Large intestine (tissue), 3 donors: Measurements from ENCODE around the gene TRIM31. TPM values are rescaled to one million over a fixed set of nuclear protein-coding genes. Genes with fewer than 3 reads are reported as not detected.
A peak's percentile ranks its signal among the peaks of the same experiment; 100 is the strongest.
"Not testable (repeated sequence)": the region's sequence is repeated elsewhere in the genome, so short reads cannot be mapped to it uniquely, and the experiment has no call there.

ENCODE experiments used
- DNase-seq, 2 donors: peaks; one replicate each; pipeline versions ENCODE4 v3.0.0 to v3.0.0-alpha.2; 2013
- H3K27ac ChIP-seq: one replicate; pipeline ENCODE4 v1.5.1; 2013; ENCODE audit warnings: low read length
- H3K27me3 ChIP-seq: 2 replicates; pipeline ENCODE4 v1.6.1; 2013; ENCODE audit warnings: low read length; ENCODE audit not compliant: control insufficient read depth, insufficient read depth
- H3K36me3 ChIP-seq: 2 replicates; pipeline ENCODE4 v1.6.1; 2013; ENCODE audit warnings: low read length; ENCODE audit not compliant: control insufficient read depth, insufficient read depth
- H3K4me1 ChIP-seq: one replicate; pipeline ENCODE4 v1.6.1; 2013; ENCODE audit warnings: low read length; ENCODE audit not compliant: control insufficient read depth, insufficient read depth
- H3K4me3 ChIP-seq: one replicate; pipeline ENCODE4 v1.5.1; 2013; ENCODE audit warnings: low read length
- H3K9me3 ChIP-seq: one replicate; pipeline ENCODE4 v1.6.1; 2013; ENCODE audit warnings: mild to moderate bottlenecking, low read depth, low read length, moderate library complexity; ENCODE audit not compliant: control insufficient read depth
- WGBS: methylation state at CpG from one replicate; pipeline ENCODE4 v1.1.5; 2013; ENCODE audit warnings: low lambda C conversion rate; ENCODE audit not compliant: insufficient coverage; 5-methylcytosine and 5-hydroxymethylcytosine counted together
- polyA plus RNA-seq: library from polyadenylated mRNA; unstranded; fragments of 120-200 nt; gene quantifications from one replicate; pipeline ENCODE4 v1.2.1, GENCODE V29; 2013

Gene TRIM31
- polyA plus RNA-seq, 1 donor: 5.7 TPM

DNA sequence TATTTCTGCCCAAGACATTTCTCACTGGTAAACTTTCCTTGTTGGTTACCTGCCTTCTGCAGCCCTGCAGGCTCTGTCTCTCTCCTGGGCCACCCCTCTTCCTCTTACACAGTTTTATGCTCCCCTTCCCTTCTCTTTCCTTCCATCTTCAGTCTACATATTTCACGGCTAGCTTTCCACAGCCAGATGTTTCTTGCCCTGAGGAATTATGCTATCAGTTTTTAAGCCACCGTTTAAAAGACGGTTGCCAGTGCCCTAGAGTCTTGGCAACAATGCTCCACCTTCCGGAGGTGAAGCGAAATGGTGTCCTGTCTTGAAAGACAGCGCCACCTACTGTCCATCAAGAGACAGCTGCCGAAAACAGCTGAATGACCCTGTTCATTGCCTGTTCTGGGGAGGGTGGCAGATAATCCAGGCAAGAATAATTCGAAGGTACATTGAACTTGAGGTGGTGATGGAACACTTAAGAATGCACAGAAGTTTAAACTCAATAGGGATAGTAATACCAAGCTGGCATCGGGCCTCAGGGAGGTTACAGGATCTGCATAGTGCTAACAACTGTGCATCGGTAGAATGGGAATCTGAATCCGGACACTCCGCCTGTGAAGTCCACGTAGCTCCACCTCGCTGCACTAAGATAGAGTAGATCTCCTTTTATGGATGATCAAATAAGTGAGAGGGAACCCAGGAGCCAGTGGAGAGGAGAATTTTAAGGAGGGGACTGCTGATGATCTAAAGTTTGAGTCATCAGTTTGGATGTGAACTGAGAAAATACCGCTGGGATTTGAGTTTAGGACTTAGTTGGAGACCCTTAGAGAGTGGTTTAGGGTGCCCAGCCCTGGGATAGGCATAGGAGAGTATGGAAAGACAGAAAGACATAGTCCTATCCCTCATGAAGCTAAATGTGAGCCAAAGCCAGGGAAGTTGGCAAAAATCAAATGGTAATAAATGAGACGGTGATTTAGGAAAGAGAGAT lies 18.3 kb upstream of the TRIM31 start:
- 100% methylated on average over 1 of the region's 16 CpGs for WGBS
- Histone ChIP-seq H3K9me3 (no peaks in the 10 kb centered on the region), H3K36me3 (no peaks in the 10 kb centered on the region), H3K4me1 (peaks cover 39% of the 10 kb centered on the region), H3K4me3 (no peak overlapping the region), H3K27ac (peak overlapping the region; percentile 54), H3K27me3 (peaks cover 14% of the 10 kb centered on the region)
- peak; percentile 81 to 86 for DNase-seq

DNA sequence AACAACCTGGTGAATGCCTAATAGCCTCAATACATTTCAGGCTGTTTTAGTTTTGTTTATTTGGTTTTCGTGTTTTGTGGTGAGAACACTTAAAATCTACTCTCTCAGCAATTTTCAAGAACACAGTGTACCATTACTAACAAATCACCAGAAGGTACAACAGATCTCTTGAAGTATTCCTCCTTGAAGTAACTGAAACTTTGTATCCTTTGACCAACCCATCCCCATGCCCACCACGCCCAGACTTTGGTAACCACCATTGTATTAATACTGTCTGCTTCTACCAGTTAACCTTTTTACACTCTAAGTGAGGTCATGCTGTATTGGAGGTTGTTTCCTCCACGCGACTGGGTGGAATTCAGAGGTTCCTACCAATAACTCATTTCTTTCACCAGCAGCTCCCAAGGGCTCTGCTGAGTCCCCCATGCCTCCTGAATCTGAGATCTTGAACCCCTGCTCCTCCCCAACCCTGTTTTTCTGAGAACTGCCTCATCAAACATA lies 17.3 kb upstream of the TRIM31 start:
- no CpG with 5 or more reads among the region's 4 CpGs for WGBS
- peaks cover 14% of the 10 kb centered on the region for H3K27me3 ChIP-seq
- H3K27ac ChIP-seq: peak overlapping the region; percentile 52
- no peaks in the 10 kb centered on the region for H3K9me3 ChIP-seq
- H3K36me3 ChIP-seq: no peaks in the 10 kb centered on the region
- H3K4me1 ChIP-seq: peaks cover 32% of the 10 kb centered on the region
- no peak for DNase-seq
- H3K4me3 ChIP-seq: no peak overlapping the region

DNA sequence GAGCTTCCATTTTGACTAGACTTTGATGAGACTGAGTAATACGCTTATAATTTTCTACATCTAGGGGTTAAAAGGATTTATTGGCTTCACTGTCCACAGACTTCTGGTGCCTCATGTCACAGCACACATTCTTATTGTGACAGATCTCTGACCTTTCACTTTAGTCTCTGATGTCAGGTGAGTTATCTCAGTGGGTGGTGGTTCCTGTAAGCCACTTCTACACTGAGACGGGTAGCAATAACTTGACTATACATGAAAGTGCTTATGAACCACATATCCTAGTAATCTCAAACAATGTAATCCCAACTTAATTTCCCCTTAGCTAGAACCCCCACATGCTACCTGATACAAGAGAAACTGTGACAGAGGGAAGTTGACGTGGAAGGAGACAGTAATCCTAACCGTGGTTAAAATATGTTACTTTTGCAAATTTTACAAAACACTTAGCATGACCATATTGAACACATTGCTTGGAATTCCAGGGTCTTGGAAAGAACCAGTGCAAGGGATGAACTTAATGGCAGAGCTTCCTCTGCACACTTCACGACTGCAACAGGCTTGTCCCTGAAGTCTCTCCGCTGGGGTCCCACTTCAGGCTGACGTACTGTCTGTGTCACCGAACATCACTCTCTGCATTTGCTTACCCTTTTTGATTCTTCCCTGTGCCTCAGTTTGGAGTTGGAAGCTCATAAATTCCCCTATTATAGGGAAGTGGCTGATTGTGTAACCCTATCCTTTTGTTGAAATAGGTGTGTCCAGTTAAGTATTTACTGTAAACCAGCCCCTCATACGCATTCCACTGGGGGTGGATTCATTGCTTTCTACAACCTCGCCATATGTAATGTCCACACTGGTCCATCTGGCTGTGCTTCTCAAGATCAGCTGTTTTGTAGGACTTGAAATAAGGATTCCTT lies 16.6 kb upstream of the TRIM31 start:
- DNase-seq: peak in 1 of 2 donors; percentile 76
- Histone ChIP-seq H3K27me3 (peaks cover 14% of the 10 kb centered on the region), H3K4me1 (peaks cover 28% of the 10 kb centered on the region), H3K4me3 (no peak overlapping the region), H3K36me3 (no peaks in the 10 kb centered on the region), H3K27ac (peak overlapping the region; percentile 52), H3K9me3 (no peaks in the 10 kb centered on the region)
- WGBS: 74% methylated on average over 3 of the region's 10 CpGs

DNA sequence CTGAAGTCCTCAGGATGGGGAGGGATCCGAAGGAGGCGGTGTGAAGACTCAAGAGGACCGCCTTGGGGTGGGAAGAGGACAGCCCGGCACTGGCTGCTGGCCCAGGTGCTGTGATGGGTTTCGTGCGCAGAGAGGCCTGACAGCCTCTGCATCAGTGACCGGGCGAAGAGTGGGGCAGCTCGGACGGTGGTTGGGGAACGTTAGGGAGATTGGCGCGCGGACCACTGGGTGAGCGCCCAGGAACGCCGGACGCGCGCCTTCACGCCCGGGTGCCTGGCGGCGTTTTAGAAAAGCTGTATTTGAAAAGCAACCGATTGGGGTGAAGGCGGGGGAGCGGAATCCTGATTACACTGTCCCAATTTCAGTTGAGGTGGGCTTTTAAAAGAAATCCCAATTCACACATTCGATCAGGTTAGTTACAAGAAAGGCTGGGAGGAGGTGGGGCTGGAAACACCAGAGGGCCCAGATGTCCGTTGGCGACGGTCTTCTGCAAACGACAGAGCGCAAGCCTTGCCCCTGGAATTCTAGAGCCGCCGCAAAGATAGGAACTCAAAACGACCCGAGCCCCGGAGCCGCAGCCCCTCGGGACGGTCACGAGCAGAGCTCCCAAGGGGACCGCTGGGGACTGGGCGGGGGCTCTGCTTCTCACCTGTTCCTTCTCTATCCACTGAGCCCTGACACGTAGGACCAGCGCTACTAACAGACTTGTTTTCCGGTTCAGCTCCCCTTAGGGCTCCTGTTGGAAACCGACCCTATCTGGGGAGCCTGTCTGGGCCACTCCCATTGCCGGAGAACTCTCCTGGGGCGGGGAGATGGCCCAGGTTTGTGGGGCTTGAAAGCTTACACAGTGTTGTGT lies 14.6 kb upstream of the TRIM31 start:
- Histone ChIP-seq H3K27me3 (peaks cover 14% of the 10 kb centered on the region), H3K27ac (no peak overlapping the region), H3K9me3 (no peaks in the 10 kb centered on the region), H3K4me3 (peak overlapping the region; percentile 8), H3K4me1 (peaks cover 40% of the 10 kb centered on the region), H3K36me3 (no peaks in the 10 kb centered on the region)
- WGBS: no CpG with 5 or more reads among the region's 50 CpGs
- no peak for DNase-seq

DNA sequence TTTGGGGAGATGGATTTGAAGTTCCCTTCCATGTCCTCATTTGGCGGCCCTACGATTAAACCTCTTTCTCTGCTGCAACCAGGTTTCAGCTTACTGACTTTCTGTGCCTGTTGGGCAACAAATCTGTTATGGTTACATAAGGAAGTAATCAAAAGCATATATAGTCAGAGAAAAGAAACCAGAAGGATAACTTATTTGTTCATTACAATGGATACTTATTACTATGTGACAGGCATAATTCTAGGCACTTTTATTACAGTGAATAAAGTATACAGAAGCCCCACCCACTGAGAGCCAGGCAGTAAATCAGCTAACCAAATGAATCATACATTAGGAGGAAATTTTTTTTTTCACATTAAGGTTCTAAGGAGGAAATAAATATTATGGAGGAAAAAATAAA lies 9.6 kb upstream of the TRIM31 start:
- H3K27me3 ChIP-seq: peaks cover 3% of the 10 kb centered on the region
- peak overlapping the region; percentile 63 for H3K27ac ChIP-seq
- H3K4me1 ChIP-seq: peaks cover 37% of the 10 kb centered on the region
- DNase-seq: peak in 1 of 2 donors; percentile 66
- no peak overlapping the region for H3K4me3 ChIP-seq
- no peaks in the 10 kb centered on the region for H3K36me3 ChIP-seq
- H3K9me3 ChIP-seq: no peaks in the 10 kb centered on the region
- WGBS: no CpG with 5 or more reads among the region's 2 CpGs

DNA sequence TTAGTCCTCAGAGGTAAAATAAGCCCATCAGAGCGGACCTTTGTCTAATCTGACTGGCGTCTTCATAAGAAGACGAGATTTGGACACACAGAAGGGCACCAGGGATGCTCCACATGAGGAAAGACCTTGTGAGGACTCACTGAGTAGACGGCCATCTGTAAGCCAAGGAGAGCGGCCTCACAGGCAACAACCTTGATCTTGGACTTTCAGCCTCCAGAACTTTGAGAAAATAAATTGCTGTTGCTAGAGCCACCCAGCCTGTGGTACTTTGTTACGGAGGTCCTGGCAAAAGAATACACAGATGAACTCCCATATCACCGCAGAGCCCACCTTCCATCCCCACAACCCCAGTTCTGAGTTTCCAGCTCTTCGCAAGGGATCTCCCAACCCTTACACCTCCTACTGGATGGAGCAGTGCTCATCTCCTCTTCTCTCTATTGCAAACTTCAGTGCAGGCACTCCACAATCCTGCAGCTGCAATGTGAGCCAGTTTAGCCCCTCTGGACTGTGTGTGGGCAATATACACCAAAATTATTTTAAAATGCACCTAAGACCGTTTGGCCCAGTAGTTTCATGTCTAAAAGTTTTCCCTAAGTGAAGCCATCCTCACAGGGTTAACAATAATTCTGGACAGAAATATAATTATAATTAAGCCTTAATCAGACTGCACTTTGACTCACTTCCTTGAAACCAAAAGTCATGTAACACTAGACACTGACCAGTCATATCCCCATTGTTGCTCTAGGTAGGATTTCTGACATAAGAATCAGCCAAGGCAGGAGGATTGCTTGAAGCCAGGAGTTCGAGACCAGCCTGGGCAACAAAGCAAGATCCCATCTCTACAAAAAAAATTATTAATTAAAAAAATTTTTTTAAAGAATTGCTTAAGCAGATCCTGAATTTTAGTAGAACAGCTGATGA lies 8.8 kb upstream of the TRIM31 start:
- H3K4me1 ChIP-seq: peaks cover 37% of the 10 kb centered on the region
- H3K9me3 ChIP-seq: no peaks in the 10 kb centered on the region
- WGBS: no CpG with 5 or more reads among the region's 10 CpGs
- no peaks in the 10 kb centered on the region for H3K36me3 ChIP-seq
- peak in 1 of 2 donors; percentile 6 for DNase-seq
- H3K4me3 ChIP-seq: no peak overlapping the region
- H3K27me3 ChIP-seq: no peaks in the 10 kb centered on the region
- peak overlapping the region; percentile 63 for H3K27ac ChIP-seq

DNA sequence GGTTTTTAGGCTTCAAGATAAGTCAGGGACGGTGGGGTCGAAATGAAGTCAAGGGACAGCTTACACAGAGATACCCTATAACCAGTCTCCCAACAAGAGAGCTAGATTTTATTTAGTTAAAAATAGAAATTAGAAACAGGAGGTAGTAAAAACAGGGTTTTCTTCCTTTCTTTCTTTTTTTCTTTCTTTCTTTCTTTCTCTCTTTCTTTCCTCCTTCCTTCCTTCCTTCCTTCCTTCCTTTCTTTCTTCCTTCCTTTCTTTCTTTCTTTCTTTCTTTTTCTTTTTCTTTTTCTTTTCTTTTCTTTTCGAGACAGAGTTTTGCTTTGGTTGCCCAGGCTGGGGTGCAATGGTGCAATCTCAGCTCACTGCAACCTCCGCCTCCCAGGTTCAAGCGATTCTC lies 5.8 kb upstream of the TRIM31 start:
- DNase-seq, H3K4me3 ChIP-seq, H3K36me3 ChIP-seq, H3K9me3 ChIP-seq, H3K27me3 ChIP-seq: not testable (repeated sequence)
- Histone ChIP-seq H3K27ac (peak overlapping the region; percentile 43), H3K4me1 (peaks cover 38% of the 10 kb centered on the region)
- 67% methylated on average over 1 of the region's 5 CpGs for WGBS

DNA sequence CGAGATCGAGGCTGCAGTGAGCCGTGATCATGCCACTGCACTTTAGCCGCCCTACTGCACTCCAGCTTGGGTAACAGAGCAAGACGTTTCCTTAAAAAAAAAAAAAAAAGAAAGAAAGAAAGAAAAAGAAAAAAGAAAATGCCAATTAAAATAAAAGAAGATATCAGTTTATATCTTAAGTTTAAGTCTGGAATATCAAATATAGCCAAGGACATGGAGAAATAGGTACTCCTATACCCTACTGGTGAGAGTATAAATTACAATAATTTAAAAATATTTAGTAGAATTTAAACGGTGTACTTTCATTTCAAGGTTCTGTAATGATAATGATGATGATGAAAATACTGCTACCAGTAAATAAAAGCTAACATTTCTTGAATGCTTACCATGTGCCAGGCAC lies 3.8 kb upstream of the TRIM31 start:
- no peak overlapping the region for H3K27ac ChIP-seq
- no peaks in the 10 kb centered on the region for H3K9me3 ChIP-seq
- peaks cover 45% of the 10 kb centered on the region for H3K4me1 ChIP-seq
- no peak overlapping the region for H3K4me3 ChIP-seq
- no peaks in the 10 kb centered on the region for H3K36me3 ChIP-seq
- DNase-seq: no peak
- H3K27me3 ChIP-seq: no peaks in the 10 kb centered on the region
- 42% methylated on average over 2 of the region's 6 CpGs for WGBS

DNA sequence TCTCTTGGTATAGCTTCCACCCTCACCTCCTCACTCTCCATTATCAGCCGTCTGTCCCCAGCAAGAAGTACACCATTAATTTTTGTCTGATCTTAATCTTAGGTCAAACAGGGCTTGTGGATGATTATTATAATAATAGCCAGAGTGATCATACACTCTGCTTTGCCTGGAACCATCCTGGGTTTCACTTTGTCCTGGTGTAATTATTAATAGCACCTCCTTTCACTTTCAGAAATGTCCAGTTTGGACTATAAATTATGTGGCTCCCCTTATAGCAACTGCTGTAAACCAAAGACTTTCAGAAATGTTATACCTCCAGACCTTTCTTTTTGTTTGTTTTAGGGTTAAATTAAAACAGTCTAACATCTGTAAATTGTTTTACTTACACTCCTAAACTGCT lies 951 bp upstream of the TRIM31 start:
- Histone ChIP-seq H3K4me3 (no peak overlapping the region), H3K36me3 (no peaks in the 10 kb centered on the region), H3K27me3 (peaks cover 6% of the 10 kb centered on the region), H3K4me1 (peaks cover 35% of the 10 kb centered on the region), H3K9me3 (no peaks in the 10 kb centered on the region), H3K27ac (peak overlapping the region; percentile 82)
- 29% methylated on average over 1 of the region's 1 CpG for WGBS
- peak in 1 of 2 donors; percentile 60 for DNase-seq
